GM18519 (cell line): ENCODE data around the gene SLC46A3.
"Not testable (repeated sequence)": the region's sequence is repeated elsewhere in the genome, so short reads cannot be mapped to it uniquely, and the experiment has no call there.

Experiments
- ATAC-seq: cut with Tn5 transposase; IDR thresholded peaks from one replicate; pipeline ENCODE4 v1.9.1; 2021; ENCODE audit warnings: mild to moderate bottlenecking, moderate library complexity; ENCODE audit not compliant: unreplicated experiment, low FRiP score

Gene SLC46A3

DNA sequence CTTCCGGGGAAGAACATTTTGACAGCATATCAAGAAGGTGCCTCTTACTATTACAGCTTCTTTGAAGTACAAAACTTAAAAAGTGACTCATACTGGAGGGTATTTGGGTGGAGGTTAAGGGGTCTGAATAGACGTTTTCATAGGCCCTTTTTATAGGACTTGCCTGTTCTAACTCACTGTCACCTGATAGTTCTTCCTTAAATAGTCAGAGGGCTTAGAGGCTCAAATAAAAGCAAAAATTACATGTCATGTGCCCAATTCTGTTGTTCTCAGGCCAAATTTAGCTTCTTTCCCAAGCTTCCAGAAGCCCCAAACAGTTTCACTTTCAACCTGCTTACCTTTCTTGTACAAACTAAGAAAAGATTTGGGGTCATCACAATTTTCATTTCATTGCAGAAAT is 16.1 kb upstream of the SLC46A3 start:
- ATAC-seq, result no peak

DNA sequence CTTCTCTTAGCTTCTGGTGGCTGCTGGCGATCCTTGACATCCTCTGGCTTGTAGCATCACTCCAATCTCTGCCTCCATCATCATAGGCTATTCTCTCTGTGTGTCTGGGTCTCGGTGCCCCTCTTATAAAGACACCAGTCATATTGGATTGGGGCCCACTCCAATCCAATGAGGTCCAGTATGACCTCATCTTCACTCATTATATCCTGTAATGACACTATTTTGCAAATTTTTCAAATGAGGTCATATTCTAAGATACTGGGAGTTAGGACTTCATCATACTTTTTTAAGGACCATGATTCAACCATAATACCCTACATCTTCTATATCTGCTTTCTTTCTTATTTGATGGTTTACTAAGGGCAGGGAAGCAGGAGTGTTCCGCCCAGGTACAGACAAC is 12.0 kb upstream of the SLC46A3 start:
- no peak for ATAC-seq

DNA sequence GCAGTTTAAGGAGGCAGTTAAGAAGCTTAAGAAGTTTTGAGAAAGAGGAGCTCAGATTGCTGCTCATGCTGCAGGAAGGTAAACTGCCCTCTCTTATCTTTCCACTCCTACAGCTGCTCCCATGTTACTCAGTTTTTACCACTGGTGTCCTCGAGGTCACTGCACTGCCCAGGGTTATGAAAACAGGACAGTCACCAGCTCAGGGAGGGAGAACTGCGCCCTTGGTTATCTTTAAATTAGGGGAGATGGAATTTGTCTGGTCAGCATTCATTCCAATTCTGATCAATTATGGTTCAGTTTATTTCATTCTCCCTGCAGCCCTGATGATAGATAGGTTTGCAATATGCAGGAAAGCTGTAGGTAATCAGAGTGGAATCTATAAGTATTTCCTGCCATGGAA is 10.8 kb upstream of the SLC46A3 start:
- ATAC-seq, result no peak

DNA sequence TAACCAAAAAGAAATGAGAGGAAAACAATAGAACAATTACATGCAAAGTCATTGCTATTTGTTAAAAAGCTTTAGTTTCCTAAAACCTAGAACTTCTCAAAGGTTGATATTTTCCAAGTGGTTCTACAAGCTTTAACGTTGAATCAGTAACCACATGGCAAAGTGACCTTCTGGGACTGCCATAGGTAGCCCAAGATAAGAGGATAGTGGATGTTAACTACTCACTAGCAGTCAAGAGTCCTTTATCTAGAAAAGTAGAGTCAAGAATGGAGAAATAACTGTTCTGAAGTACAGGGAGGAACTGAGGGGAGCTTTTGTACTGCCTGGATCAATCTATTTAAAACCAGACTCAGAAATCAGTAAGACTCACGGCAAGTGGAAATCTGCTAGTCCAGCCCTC is 9.9 kb upstream of the SLC46A3 start:
- ATAC-seq, result no peak

DNA sequence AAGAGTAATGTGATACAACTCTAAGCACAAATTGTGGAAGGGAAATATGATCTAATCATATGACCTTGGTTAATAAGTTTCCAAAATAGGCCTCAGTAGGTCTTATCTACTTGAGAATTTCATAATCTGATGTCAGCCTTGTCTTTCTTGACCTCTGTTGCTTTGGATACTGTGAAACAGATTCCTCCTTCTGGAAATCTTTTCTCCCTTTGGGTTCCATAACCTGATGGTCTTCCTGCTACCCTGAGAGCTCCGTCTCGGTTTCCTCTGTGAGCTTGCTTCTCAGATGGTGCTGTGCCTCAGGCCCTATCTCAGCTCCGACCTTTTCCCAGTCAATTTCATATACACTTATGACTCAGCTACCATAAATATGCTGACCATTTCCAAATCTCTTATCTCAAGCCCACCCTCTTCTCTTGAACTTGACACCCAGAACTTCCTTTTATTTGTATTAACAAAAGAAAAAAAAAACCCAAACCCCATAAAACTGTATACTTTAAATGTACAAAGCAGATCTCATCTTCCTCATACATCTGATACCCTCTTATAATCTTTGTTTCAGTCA is 6.4 kb upstream of the SLC46A3 start:
- ATAC-seq, result no peak

DNA sequence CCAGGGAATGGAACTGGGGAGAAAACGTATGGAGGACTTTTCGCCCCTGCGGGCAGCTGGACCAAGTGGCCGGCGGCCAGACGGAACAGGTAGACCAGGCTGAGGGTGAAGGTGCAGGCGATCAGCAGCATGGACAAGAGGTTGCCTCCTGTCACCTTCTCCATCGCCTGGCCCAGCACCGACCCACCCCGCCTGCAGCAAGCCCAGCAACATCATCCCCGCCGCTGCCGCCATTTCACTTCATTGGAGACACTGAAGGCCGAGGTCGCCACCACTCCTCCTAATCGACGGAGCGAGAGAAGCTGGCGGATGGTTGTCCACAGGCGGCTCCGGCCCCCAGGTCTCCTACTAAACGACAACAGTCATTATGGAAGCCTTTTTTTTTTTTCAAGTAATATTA is 5.0 kb upstream of the SLC46A3 start:
- ATAC-seq, result no peak

DNA sequence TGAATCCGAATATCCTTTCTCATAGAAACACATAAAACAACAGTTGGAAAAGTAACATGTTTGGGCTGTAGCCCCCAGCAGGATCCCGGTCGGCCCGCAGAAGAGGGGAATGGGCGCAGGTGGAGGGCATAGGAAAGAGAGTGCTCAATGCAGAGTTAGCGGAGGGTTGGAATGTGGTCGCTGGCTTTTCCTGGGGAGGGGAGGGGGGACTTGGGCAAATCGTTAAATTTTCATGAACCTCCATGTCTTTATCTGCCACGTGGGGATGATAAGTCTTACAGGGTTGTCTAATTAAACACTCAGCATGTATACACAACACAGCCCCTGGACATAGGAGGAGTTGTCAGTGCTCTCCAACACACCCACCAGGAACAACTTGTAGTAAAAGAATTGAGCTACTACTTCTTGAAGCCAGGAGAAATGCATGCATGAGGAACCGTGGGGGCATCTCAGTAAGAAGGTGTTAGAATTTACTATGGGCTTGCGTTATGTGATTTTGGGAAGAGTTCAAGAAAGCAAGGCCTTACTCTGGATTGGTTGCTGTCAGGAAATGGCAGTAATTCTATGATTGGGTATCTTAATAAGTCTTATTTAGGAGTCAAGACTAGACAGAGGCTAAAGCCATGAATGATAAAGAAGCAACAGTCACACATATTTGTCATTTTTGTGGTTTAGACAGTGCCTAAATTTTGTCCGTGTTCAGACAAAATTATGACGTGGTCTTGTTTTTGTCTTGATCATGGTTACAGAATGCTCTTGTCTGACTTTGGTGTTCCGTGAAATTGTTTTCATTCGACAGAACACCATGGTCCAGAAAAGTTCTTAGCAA is 671 bp upstream of the SLC46A3 start:
- ATAC-seq, result no peak

DNA sequence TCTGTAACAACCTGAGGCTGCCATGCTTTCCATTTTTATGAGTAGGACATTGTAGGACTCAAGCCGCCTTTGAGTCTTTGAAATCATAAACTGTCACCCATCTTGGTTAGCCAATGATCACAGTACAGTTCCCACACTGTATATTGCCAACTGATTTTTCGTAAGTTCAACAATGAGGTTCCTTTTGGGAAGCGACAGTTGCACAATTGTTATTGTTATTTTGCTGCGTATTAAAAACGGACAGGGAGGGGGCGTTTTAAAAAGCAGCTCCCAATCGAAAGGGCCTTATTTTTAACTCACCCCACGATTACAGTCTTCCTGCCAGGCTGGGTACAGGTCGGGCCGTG is 601 bp downstream of the SLC46A3 start:
- no peak for ATAC-seq

DNA sequence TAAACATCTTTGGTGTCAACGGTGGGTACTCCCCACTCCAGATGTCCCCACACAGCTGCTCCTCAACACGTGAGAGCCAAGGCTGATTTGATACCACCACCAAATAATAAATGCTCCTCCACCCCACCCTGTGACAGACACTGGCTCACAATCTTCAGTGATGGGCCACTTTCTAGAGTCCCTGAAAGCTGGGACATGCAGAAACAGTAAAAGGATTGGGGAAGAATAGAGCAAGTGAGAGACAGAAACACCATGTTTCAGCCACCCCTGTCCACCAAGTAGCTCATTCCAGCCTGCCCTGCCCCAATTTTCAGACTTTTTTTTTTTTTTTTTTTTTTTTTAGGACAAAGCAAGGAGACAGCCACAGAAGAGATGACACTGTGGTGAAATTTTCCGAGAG is 1.6 kb downstream of the SLC46A3 start:
- no peak for ATAC-seq

DNA sequence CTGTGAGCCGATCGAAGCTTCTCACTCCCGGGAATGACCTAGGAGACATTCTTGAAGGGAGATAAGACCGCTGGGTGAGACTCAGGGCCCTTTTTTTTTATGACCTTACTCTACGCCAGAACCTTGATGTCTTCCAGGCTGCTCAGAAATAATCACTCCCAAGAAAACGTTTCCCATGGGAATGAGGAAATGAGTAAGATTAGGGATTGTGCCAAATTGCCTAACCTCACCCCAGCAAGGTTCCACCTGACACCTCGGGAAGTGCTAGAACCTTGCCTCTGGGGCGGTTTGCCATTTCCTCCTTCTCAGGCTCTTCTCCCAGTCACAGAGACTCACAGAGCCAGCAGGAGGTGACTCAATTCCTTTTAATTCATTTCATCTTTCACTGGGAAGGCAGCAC is 2.3 kb downstream of the SLC46A3 start:
- ATAC-seq, result no peak

DNA sequence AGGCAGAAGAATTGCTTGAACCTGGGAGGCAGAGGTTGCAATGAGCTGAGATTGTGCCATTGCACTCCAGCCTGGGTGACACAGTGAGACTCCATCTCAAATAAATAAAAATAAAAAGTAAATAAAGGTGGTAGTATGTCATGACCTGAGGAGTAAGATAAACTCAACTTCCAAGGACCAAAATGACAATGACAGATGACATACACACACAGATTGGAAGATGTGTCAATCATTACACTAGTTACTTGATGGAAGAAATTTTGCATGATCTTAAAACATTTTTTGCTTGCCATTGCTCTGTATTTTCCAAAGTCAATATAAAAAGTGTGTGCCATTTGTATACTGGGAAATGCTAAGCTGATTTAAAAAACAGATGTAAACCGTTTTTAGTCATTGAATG is 4.1 kb downstream of the SLC46A3 start:
- ATAC-seq, result no peak

DNA sequence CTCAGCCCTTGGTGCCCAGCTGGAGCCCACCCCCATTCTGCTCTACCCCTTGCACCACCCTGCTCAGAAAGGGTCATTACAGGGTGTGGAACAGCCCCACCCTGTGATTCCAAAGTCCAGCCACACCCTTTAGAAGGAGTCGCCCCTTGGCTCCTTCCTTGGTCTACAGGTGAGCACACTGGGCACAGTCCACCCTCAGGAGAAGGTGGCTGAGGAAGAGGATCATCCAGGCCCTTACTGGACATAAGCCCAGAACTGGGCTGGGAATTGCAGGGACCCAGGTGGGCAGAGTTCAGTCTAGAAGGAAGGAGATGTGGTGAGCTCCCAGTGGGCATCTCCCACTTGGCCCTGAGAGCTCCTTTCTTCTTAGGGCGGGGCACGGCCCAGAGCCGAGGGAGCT is 8.6 kb downstream of the SLC46A3 start:
- ATAC-seq, result no peak

DNA sequence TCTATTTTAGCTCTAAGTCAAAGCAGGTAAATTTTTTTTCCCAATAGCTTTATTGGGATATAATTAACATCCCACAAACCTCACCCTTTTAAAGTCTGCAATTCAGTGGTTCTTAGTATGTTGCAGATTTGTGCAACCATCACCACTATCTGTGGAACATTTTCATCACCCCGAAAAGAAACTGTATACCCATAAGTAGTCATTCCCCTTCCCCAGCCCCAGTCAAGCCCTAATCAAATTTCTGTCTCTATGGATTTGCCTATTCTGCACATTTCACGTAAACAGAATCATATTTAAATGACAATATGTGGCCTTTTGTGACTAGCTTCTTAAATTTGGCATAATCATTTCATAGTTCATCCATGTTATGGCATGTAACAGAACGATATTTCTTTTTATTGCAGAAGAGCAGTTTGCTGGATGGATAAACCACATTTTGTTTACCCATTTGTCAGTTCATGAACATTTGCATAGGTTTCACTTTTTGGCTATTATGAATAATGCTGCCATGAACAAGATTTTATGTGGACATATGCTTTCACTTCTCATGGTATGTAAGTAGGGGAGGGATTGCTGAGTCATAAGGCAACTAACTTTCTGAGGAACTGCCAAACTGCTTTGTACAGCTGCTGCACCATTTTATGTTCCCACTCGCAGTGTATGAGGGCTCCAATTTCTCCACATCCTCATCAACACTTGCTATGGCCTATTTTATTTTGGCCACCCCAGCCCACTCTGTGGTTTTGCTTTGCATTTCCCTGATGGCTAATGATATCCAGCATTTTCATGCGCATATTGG is 10.9 kb downstream of the SLC46A3 start:
- peak; percentile 92 for ATAC-seq

DNA sequence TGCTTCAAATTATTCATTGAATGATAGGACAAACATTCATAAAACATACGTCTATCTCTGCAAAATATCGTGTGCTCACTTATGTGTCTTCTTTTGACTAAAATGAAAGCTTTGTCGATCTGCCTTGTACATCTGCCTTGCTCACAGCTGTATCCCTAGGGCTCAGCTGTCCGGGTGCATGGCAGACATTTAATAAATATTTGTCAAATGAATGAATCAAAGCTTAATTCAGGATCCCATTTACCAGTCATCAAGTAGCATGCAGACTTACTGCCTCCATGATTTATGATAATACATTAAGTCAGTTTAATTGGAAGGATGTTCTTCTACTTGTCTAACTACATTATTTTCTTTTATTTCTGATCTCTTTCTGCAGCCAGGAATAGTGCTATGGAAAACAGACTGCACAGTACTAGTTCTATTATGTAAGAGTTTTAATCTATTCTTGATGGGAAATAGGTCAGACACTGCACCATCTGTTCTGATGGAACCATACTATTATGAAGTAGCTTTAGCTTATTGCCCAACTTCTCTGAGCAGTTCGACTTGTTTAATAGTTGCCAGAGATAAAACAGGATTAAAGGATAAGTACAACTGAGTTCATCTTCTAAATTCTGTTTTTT is 13.2 kb downstream of the SLC46A3 start:
- ATAC-seq, result no peak

DNA sequence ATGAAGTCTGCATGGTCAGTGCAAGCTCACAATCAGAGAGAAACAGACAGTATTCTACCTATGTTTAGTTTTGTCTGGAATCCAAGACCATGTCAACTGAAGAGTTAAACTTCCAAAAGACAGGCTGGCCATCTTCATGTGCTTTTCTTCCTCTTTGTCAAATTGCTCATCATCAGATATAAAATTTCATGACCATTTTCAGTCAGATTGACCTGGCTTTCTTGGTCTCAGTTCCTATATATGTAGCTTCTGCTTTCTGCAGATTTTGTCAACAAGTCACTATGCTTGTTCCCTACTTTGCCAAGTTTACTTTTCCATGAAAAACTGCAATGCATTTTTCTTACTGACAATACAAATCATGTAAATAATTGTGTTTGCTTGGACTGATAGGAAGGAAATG is 13.9 kb downstream of the SLC46A3 start:
- ATAC-seq, result no peak

DNA sequence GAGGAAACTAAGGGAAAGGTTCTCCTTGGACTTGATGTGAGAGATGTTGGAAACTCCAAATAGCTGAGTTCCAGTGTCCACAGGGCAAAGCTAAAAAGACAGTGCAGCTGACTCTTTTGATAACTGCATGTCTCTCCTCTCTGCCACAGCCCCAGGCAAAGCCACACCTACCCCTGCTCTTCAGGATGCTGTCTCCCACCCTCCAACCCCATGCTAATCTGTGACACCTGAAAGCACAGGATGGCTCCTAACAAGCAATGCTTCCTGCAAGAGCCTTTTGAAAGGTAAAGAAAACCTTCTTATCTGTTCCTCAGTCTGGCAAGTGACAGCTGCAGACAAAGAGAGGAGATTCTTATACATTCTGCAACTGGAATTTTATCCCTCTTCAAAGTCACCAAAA is 14.5 kb downstream of the SLC46A3 start:
- ATAC-seq, result no peak

DNA sequence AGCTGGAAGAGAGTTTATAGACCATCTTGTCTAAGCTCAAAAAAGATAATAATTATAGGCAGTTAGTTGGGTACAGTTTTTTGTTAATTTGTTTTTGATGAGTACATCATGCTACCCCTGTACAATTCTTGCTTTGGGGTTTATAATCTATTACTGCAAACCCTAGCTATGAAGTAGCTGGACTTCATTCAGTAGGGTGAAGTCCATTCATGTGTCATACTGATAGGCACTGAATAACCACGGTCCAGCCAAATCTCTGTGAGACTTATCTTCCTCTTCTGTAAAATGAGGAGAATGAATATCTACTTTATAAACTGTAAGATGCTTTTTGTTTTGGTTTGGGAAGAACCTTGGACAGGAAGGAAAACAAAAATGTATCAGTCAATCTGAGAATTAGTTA is 19.5 kb downstream of the SLC46A3 start:
- ATAC-seq, result no peak

DNA sequence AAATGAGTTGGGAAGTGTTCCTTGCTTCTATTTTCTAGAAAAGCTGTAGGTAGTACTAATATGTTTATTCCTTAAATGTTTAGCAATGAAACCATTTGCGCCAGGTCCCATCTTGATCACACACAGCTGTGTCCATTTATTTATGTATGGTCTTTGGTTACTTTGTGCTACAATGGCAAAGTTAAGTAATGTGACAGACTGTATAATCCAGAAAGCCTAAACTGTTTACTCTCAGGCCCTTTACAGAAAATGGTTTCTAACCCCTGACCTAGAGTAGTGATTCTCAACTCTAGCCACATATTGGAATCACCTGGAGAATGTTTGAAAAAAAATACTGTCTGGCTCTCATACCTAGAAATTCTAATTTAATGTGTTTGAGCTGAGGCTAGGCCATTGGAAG is 21.3 kb downstream of the SLC46A3 start:
- ATAC-seq, result no peak

DNA sequence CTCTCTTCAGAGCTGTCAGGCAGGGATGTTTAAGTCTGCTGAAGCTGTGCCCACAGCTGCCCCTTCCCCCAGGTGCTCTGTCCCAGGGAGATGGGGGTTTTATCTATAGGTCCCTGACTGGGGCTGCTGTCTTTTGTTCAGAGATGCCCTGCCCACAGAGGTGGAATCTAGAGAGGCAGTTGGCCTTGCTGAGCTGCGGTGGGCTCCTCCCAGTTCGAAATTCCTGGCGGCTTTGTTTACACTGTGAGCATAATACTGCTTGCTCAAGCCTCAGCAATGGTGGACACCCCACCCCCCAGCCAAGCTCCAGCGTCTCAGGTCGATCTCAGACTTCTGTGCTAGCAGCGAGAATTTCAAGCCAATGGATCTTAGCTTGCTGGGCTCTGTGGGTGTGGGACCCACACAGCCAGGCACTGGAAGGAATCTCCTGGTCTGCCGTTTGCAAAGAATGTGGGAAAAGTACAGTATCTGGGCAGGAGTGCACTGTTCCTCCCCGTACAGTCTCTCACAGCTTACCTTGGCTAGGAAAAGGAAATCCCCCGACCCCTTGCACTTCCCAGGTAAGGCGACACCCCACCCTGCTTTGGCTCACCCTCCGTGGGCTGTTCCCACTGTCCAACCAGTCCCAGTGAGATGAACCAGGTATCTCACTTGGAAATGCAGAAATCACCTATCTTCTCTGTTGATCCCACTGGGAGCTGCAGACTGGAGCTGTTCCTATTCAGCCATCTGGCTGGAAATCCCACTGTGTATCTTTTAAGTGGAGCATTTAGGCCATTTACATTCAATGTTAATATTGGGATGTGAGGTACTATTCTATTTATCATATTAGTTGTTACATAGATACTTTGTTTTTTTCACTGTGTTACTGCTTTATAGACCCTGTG is 24.9 kb downstream of the SLC46A3 start:
- not testable (repeated sequence) for ATAC-seq

DNA sequence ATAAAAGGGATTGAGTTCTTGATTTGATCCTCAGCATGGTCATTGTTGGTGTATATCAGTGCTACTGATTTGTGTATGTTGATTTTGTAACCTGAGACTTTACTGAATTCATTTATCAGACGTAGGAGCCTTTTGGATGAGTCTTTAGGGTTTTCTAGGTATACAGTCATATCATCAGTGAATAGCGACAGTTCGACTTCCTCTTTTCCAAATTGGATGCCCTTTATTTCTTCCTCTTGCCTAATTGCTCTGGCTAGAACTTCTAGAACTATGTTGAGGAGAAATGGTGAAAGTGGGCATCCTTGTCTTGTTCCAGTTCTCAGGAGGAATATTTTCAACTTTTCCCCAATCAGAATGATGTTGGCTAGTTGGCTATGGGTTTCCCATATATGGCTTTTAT is 32.9 kb downstream of the SLC46A3 start:
- no peak for ATAC-seq
